NCI-H1694 (cell line): ENCODE results near the gene ENO2.

Experiments
- DNase-seq: peaks from one replicate; lab custom pipeline; 2025; lab: John Stamatoyannopoulos, UW

The ENO2 gene

GRCh38 chr12:6948873-6949594 is 34.7 kb downstream of the ENO2 start:
- DNase-seq: no peak

- no peak for DNase-seq
Measured at GRCh38 chr12:6950401-6950801, 36.0 kb downstream of the ENO2 start.

DNA sequence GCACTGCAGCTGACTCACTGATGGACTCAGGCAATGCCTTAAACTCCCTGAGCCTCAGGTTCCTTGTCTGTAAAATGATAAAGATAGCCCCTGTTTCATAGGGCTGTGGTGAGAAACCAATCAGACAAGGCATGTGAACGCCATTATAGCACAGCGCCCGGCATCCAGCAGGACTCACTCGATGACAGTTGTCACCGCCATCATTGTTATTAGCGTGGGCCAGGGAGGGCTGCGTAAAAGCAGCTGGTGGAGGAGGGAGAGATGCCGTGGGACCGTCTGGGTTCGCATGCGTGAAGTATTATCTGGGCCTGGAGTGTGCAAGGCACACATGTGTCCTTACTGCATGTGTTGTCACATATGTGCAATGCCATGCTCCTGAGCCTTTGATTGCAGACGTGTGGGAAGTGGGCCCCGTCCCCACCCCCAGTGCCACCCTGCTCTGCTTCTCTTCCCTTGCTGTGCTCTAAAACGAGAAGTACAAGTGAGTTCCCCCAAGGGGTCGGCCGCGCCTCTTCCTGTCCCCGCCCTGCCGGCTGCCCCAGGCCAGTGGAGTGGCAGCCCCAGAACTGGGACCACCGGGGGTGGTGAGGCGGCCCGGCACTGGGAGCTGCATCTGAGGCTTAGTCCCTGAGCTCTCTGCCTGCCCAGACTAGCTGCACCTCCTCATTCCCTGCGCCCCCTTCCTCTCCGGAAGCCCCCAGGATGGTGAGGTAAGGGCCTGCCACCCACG is 36.6 kb downstream of the ENO2 start, which contains the start of gene PTPN6:
PTPN6 (plus strand) TSS at position 546 of the 730 bp plus-strand sequence; CDS start at position 703, 157 bp downstream.
- DNase-seq: no peak

- no peak for DNase-seq
Measured at GRCh38 chr12:6951551-6952120, 37.3 kb downstream of the ENO2 start.

- DNase-seq: no peak
Measured at GRCh38 chr12:6952121-6952862, 37.9 kb downstream of the ENO2 start.

- DNase-seq: no peak
Measured at GRCh38 chr12:6952863-6953441, 38.6 kb downstream of the ENO2 start.

DNA sequence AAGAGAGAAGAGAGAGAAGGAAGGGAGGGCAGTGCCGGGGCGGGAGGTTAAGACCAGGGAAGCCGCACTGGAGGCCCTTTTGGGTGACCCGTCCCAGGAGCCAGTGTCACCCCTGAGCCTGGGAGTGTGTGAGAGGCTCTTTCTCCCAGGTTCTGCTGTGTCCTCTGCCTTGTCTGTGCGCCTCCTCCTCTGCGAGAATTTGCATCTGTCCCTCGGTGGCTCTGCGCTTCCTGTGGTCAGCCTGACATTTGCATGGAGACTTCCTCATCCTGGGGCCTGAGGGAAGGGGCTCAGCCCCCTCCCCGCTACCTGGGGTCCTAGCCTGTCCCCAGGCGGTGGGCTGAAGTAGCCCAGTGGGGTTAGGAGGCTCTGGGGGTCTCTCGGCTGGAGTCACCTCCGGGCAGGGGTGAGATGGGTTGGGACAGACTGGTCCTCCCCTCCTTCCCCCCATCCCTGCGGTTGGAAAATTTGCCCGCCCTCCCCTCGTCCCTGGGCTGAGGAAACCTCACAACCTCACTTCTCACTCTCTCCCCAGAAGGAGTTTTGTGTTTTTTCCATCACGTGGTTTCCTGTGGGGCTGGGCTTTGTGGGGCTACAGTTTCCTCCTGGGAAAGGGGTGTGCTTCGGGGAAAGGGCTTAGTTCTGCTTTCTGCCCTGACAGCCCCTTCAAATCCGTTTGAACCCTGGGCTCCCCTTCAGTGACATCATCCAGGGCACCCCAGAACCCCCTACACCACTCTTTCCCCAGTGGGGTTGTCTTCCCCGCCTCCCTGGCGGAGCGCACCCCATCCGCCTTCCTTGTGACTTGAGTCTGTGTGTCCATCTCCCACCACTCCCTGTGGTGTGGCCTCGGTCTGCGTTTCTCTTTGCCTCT is 39.3 kb downstream of the ENO2 start:
- no peak for DNase-seq

GRCh38 chr12:6954316-6955107 is 40.1 kb downstream of the ENO2 start:
- DNase-seq: no peak

DNA sequence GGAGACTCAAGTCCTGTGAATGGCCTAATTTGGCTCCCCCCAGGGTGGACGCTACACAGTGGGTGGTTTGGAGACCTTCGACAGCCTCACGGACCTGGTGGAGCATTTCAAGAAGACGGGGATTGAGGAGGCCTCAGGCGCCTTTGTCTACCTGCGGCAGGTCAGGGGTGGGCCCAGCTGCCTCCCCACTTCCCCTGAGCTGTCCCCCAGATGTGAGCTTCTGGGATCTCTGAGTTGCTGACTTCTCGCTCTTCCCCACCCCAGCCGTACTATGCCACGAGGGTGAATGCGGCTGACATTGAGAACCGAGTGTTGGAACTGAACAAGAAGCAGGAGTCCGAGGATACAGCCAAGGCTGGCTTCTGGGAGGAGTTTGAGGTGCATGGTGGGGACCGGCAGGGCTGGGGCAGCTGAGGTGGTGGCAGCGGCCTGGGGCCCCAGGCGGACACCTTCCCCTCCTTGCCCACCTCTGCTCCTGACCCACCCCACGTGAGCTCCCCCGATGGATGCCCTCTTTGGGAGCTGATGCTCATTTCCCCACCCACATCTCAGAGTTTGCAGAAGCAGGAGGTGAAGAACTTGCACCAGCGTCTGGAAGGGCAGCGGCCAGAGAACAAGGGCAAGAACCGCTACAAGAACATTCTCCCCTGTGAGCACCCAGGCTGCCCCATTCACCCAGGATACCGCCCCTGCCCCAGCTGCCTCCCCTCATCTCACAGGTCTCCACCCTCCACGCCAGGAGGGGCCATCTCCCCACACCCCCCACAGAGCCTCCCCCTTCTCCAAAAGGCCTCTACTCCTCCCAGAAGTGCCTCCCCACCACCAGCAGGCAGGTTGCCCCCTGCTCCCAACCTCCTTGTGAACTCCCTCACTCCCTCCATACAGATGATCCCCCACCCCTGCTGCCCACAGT is 41.0 kb downstream of the ENO2 start:
- DNase-seq: no peak

- no peak for DNase-seq
Measured at GRCh38 chr12:6956021-6956727, 41.8 kb downstream of the ENO2 start.

DNA sequence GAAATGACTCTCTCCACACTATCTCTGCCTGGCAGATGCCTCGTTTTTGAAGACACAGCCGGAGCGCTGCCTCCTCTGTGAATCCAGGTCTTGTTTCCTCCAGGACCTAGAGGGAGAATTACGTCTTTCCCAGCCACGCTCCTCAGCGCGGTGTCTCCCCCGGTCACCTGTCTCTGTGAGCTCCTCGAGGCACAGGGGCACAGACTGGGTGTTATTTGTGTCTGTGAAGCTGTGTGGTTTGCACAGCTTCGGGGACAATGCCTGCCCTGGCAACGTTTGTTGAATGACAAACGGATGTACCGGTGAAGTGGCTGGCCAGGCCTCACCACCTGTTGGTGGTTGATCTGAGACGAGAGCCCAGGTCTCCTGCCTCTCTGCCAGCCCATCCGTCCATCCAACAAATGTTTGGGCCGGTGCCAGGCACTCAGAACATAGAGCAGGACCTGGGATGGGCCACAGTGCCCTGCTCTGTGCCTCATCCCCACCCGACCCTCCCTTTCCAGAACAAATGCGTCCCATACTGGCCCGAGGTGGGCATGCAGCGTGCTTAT is 42.8 kb downstream of the ENO2 start:
- DNase-seq: no peak

GRCh38 chr12:6957741-6958608 is 43.6 kb downstream of the ENO2 start:
- no peak for DNase-seq

DNA sequence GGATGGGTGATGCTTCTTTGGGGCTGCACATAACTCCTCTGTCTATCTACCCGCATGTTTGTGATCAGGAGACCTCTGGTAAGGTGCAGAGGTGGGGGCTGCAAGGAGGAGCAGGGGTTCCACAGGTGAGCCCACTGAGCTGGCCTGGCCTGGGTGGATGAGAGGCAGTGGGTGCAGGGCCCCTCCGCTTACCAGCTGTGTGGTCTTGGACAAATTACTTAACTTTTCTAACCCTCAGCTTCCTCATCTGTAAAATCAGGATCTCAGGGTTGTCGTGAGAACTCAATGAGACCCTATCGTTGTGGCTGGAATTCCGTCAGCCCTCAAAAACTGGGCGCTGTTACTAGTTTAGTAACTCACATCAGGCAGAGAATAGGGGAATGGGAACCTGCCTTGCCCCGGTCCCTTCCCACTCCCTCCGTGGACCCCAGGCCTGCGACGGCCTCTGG is 44.3 kb downstream of the ENO2 start:
- DNase-seq: no peak

DNA sequence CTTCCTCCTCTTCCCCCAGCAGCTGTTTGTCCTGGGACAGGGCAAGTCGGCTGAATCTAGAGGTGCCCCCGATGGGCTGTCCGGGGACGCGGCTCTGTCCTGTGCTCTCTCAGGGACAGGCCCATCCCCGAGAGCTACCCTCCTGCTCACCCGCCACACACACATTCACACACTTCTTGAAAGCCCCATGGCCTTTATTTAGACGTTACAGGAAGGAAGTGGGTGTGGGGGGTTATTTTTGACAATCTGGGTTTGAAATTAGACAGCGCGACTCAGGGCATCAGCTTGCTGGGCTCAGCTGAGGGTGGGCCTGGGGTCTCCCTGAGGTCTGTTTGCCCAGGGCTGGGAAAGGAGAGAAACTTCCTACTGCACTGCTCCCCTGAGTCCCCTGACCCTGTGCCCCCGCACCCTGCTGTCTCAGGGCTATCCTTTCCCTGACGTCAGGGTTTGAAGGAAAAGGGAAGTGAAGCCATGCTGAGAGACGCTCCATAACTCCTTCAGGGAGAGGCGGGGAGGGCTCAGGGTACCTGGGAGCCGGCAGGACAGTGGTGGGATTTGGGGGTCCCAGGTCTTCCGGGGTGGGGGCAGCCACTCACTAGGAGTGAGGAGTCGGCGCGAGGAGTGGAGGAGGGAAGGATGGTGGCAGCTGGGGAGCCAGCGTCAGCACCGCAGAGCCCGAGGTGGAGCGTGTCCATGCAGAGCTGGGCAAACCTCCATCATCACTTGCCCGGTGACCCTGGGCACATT is 44.9 kb downstream of the ENO2 start:
- no peak for DNase-seq

DNA sequence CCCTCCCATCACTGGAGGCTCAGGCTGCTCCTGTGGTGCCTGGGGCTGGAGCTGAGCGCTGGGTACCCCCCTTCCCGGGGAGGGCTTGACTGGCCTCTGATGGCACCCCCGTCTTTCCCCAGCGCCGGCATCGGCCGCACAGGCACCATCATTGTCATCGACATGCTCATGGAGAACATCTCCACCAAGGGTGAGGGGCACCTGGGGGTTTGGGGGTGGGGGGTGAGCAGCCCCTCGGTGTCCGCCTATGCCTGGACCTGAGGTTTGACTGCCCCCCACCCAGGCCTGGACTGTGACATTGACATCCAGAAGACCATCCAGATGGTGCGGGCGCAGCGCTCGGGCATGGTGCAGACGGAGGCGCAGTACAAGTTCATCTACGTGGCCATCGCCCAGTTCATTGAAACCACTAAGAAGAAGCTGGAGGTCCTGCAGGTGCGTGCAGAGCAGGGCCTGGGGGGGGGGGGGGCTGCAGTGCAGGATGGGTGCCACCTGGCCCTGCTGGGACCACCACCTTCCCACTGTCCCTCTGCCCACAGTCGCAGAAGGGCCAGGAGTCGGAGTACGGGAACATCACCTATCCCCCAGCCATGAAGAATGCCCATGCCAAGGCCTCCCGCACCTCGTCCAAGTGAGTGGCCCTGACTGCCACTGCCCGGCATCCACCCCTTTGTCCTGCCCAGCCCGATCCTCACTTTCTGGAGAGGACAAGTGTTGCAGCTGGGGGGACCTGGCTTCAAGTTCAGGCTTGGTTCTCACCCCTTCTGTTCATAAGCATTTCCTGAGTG is 45.6 kb downstream of the ENO2 start:
- no peak for DNase-seq
